Parathyroid adenoma (tissue), 2 donors: ENCODE measurements around the gene ACAP1.

Experiments used
- H2AFZ ChIP-seq: fragments of 300-600 bp; sonication (generic); one replicate; pipeline ENCODE4 v1.7.0; 2017; ENCODE audit warnings: antibody characterized with exemption, mild to moderate bottlenecking
- H3K27ac ChIP-seq: fragments of 300-600 bp; sonication (generic); one replicate; pipeline ENCODE4 v1.7.0; 2017
- H3K27me3 ChIP-seq: fragments of 300-600 bp; sonication (generic); one replicate; pipeline ENCODE4 v1.7.0; 2017; ENCODE audit warnings: low read length; ENCODE audit not compliant: control insufficient read depth, insufficient read depth
- H3K36me3 ChIP-seq: fragments of 300-600 bp; sonication (generic); one replicate; pipeline ENCODE4 v1.7.0; 2017; ENCODE audit warnings: low read length; ENCODE audit not compliant: control insufficient read depth, insufficient read depth
- H3K4me1 ChIP-seq: fragments of 300-600 bp; sonication (generic); one replicate; pipeline ENCODE4 v1.7.0; 2017; ENCODE audit warnings: control low read depth
- H3K4me2 ChIP-seq: fragments of 300-600 bp; sonication (generic); one replicate; pipeline ENCODE4 v1.7.0; 2017; ENCODE audit warnings: low read length
- H3K4me3 ChIP-seq: fragments of 300-600 bp; sonication (generic); one replicate; pipeline ENCODE4 v1.7.0; 2017; ENCODE audit warnings: low read depth, low read length
- H3K79me2 ChIP-seq: fragments of 300-600 bp; sonication (generic); one replicate; pipeline ENCODE4 v1.7.0; 2017; ENCODE audit warnings: control low read depth
- H3K9ac ChIP-seq: fragments of 300-600 bp; sonication (generic); one replicate; pipeline ENCODE4 v1.7.0; 2017; ENCODE audit warnings: mild to moderate bottlenecking
- H3K9me3 ChIP-seq: fragments of 300-600 bp; sonication (generic); one replicate; pipeline ENCODE4 v1.7.0; 2017; ENCODE audit warnings: low read length; ENCODE audit not compliant: control insufficient read depth
- CTCF ChIP-seq: fragments of 300-600 bp; sonication (generic); IDR thresholded peaks from one replicate; pipeline ENCODE4 v1.7.0; 2017; ENCODE audit warnings: antibody characterized with exemption, mild to moderate bottlenecking
- donor health status: primary hyperparathyroidism.

The ACAP1 gene

DNA sequence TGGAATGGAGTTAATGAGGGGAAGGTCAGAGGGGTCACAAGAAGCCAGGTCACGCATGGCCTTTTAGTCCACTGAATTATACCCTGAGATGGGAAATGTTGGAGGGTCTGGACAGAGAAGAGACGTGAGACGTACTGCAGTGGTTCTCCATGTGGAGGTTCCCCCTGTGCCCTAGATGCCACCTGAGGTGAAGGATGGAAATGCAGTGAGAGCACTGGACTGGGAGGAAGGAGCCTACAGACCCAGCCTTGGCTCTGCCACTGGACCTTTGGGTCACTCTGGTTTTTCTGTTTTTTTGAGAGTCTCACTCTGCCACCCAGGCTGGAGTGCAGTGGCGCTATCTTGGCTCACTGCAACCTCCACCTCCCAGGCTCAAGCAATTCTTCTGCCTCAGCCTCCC lies 59.8 kb downstream of the ACAP1 start:
- H3K4me1 ChIP-seq = peaks cover 2% of the 10 kb centered on the region
- TF ChIP-seq CTCF = no peak
- no peak overlapping the region for H3K27ac ChIP-seq

GRCh38 chr17:7398612-7399011 lies 62.3 kb downstream of the ACAP1 start:
- Histone ChIP-seq H3K27me3 (no peaks in the 10 kb centered on the region), H2AFZ (no peak overlapping the region), H3K79me2 (peaks cover 3% of the 10 kb centered on the region), H3K4me2 (no peak overlapping the region), H3K4me3 (no peak overlapping the region), H3K27ac (no peak overlapping the region), H3K36me3 (no peaks in the 10 kb centered on the region), H3K4me1 (peaks cover 5% of the 10 kb centered on the region), H3K9ac (no peak overlapping the region), H3K9me3 (no peaks in the 10 kb centered on the region)
- no peak for TF ChIP-seq CTCF

More for the DNA sequence above, 59.8 kb downstream of the ACAP1 start:
- H3K79me2 ChIP-seq = peaks cover 2% of the 10 kb centered on the region
- H3K9ac ChIP-seq = no peak overlapping the region
- no peak overlapping the region for H3K4me3 ChIP-seq
- H2AFZ ChIP-seq = no peak overlapping the region
- H3K4me2 ChIP-seq = no peak overlapping the region
- no peaks in the 10 kb centered on the region for H3K36me3 ChIP-seq
- no peaks in the 10 kb centered on the region for H3K27me3 ChIP-seq
- no peaks in the 10 kb centered on the region for H3K9me3 ChIP-seq
